HuH-7.5 (cell line): ENCODE measurements around the gene CROT.

Experiments
- DNase-seq: peaks from one replicate; pipeline ENCODE4 v3.0.0; 2011; ENCODE audit warnings: low spot score

The CROT gene

DNA sequence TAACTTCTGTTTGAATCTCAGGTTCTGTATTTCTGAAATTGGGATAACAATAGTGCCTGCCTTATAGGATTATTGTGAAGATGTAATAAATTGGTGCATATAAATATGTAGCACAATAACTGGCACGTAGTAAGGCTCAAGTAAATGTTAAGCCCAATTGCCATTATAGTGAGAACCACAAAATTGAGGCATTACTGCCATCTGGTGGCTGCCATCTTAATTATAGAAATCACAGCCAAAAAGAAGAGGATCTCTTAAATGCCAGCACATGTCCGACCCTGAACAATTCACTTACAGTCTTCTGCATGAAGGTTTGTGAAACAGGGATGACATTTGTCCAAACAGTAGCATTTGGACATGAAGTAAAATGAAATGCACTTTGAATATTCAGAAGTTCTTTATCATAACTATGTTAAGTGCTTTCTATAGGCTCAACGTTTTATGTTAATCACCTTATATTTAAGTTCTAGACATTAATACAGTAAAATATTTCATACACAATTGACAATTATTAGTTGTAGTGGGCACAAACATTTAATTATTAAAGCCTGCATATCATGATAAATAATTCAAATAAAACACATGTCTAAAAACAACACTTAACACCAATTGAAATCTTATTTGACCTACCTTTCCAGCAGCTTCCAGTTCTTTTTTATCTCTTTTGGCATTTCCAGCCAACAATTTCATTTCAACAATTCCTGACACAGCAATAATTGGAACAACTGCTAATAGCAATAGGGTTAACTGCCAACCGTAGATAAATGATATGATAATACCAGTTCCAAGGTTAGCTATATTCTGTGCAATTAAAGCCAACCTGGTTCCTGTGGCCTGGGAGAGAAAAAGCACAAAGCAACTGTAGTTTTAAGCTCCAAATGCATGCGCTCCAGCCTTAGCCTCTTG lies 71.5 kb downstream of the CROT start:
- DNase-seq, result no peak

DNA sequence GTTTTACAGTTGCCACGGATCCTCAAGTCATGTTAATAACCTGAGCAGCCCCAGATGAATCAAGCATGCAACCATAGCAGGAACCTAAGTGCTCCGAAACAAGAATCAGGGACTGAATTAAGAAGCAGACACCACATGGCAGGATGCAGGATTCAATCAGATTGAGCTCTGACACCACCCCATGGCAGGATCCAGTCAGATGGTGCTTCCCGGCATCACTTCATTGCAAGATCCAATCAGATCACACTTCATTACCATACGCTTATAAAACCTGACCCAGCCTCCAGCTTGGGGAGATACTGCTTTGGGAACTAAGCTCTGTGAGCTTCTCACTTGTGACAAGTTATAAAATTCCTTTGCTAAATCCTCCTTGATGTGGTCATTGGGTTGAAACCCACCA lies 74.7 kb downstream of the CROT start:
- DNase-seq, result no peak

DNA sequence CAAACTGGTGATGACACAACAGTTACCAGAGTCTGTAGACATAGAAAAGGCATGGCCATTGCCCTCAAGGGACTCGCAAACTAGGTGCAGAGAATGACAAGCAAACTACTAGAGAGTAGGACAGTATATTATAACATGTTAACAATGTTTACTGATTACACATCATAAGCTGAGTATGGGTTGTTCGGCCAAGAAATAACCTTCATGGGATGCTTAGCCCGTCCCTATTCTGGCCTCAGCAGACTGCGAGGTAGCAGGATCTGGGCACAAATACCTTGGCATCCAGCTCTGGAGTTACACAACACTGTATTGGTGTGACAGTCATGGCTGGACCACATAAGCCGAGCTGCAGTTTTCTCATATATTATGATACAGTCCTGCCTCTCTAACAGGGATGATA lies 78.6 kb downstream of the CROT start:
- DNase-seq, result no peak

DNA sequence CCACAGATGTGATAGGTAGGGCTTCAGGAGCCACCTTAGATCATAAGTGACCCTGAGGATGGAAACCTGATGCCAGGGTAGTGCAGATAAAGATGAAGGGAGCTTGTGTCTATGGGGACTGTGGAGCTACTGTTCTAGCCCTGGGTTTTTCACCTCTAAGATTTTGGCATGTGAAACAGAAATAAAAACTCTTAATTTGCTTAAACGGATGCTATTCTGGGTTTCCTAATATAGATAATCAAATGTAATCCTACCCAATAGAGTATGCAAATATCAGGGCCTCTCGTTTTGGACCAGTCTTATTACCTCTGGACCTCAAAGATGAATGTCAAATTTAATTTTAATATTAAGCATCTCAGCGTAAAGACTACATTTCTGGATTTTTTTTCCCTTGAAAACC lies 80.7 kb downstream of the CROT start:
- DNase-seq, result no peak

DNA sequence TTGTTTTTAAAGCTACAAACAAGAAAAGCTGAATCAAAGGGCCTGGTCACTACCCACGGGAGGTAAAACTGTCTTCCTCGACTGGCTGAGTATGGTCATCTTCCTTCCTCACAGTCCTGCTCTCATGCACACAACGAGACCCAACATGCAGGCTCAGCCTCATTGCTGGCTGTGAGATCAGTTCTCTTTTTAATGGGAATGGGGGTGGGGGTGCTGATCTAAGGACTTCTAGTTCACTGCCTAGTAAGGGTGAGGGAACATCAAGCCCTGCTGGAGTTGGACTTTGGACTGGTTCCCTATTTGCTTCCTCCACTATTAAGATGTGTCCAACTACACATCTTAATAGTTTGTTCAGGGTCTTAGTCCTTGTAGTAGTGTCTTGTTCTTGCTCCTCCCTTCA lies 81.8 kb downstream of the CROT start:
- DNase-seq, result no peak

DNA sequence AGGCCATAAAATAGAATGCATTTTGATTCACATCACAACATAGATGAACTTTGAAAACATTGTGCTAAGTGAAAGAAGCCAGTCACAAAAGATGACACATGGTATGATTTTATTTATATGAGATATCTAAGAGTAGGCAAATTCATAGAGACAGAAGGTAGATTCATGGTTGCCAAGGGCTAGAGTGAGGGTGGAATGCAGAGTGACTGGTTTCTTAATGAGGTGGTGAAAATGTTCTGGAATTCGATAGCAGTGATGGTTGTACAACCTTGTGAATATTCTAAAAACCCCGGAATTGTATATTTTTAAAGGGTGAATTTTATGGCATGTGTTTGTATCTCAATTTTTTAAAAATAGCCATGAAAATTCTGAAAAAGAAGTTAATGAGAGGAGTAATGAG lies 87.1 kb downstream of the CROT start:
- DNase-seq, result no peak

DNA sequence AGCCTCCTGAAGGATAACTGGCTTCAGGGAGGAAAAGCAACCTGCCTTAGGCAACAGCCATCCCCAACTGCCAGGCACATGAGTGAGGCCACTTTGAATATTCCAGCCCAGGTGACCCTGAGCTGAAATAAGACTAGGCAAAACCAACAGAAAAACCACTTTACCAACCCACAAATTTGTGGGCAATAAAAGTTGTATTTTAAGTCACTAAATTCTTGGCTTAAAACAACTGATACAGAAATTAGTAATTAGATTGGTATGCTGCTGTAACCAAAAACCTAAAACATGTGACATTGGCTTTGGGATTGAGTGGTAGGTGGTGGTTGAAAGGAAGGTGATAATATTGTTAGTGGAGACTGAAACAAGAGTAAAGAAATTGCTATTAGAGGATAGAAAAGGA lies 90.1 kb downstream of the CROT start:
- no peak for DNase-seq

DNA sequence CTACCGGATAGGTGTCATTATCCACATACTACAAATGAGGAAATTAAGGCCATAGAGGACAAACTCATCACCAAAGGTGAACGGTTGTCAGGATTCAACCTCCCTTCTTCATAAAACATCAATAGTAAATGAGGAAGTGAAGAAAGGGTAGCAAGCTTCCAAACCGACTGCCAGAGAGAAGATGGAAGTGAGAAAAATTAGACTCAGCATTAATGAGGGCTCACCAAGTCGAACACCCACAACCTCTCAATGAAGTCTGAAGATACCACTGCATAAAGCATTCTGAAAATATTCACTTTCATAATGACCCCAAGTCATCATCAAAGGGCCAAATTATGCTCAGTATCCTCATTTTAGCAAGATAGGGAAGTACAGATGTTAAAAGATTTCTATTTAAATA lies 100.4 kb downstream of the CROT start:
- DNase-seq, result no peak

DNA sequence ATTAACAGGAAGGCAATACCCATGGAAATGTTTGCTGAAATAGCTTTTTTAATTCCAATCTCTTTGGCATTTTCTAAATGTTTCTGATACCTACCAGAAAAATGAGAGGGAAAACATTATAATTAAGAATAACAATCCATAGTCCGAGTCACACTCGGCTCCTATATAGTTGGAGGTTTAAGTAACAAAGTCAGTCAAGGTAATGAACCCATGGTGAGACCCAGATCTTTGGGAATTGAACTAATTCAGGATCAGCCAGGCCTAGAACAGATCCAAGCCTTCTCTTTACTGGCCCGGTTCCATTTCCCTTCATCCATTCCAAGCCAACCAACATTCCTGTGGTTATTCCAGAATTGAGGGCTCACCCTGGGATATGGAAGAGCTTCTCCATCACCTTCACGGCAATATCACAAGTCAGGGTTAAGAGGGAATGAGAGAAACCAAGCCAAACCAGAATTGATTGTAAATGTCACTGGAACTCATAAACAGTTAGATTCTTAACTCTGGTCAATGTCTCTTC lies 101.7 kb downstream of the CROT start:
- DNase-seq, result no peak

DNA sequence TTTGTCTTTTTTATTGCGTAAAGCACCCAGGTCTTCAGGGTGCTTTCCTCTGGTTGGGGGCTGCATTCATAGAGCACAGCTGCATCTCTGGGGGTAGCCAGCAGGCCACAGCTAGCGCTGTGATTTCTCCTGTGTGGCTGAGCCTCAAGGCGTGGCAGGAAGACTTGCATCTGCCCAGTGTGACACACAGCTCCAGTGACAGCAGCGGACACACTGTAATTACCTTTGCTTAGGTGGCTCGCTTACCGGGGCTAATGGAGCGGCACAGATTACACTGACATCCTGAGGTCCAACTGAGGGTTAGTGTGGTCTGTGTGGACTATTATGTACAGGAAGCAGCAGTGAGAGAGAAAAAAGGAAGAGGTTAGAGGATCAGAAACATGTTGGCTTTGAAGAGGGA lies 102.9 kb downstream of the CROT start:
- DNase-seq, result no peak
